ENCODE results near the gene ADAP1.
"Not testable (repeated sequence)": the region's sequence is repeated elsewhere in the genome, so short reads cannot be mapped to it uniquely, and the experiment has no call there.

The ADAP1 gene

GRCh38 chr7:938546-939185 lies 15.8 kb downstream of the ADAP1 start:
- no peak for DNase-seq (ENCODE audit: low read depth, low spot score)

- no peak for DNase-seq (ENCODE audit: low read depth, low spot score)
Measured at GRCh38 chr7:937856-938484, 16.5 kb downstream of the ADAP1 start.

GRCh38 chr7:936386-937054 lies 18.0 kb downstream of the ADAP1 start:
- DNase-seq (ENCODE audit: low read depth, low spot score), result no peak

GRCh38 chr7:935874-936385 lies 18.6 kb downstream of the ADAP1 start:
- no peak for DNase-seq (ENCODE audit: low read depth, low spot score)

- no peak for DNase-seq (ENCODE audit: low read depth, low spot score)
Measured at GRCh38 chr7:935164-935873, 19.2 kb downstream of the ADAP1 start.

GRCh38 chr7:934469-935163 lies 19.9 kb downstream of the ADAP1 start:
- DNase-seq (ENCODE audit: low read depth, low spot score), result no peak

- no peak for DNase-seq (ENCODE audit: low read depth, low spot score)
Measured at GRCh38 chr7:932651-932975, 21.9 kb downstream of the ADAP1 start.

- DNase-seq (ENCODE audit: low read depth, low spot score), result no peak
Measured at GRCh38 chr7:931871-932650, 22.4 kb downstream of the ADAP1 start.

GRCh38 chr7:930975-931758 lies 23.3 kb downstream of the ADAP1 start:
- no peak for DNase-seq (ENCODE audit: low read depth, low spot score)

GRCh38 chr7:929311-929711 lies 25.2 kb downstream of the ADAP1 start:
- no peak for DNase-seq (ENCODE audit: low read depth, low spot score)

GRCh38 chr7:927031-927671 lies 27.3 kb downstream of the ADAP1 start:
- no peak for DNase-seq (ENCODE audit: low read depth, low spot score)

GRCh38 chr7:926061-927030 lies 28.1 kb downstream of the ADAP1 start:
- no peak for DNase-seq (ENCODE audit: low read depth, low spot score)

- DNase-seq (ENCODE audit: low read depth, low spot score), result no peak
Measured at GRCh38 chr7:925601-926000, 28.9 kb downstream of the ADAP1 start.

- DNase-seq (ENCODE audit: low read depth, low spot score), result no peak
Measured at GRCh38 chr7:924541-925231, 29.8 kb downstream of the ADAP1 start.

GRCh38 chr7:924042-924441 lies 30.4 kb downstream of the ADAP1 start:
- DNase-seq (ENCODE audit: low read depth, low spot score), result not testable (repeated sequence)

- DNase-seq (ENCODE audit: low read depth, low spot score), result no peak
Measured at GRCh38 chr7:923108-924041, 31.1 kb downstream of the ADAP1 start.
